A549 treated with AZD9567 at 1 μM for 4 hours (cell line): Measurements from ENCODE around the gene PCDHA10. TPM values are rescaled to one million over a fixed set of nuclear protein-coding genes. Genes with fewer than 3 reads are reported as not detected.

ENCODE experiments used
- total RNA-seq: library from RNA; stranded (reverse); fragments of 200-300 nt; extraction: Qiagen RNA extraction; gene quantifications from 5 replicates; pipeline ENCODE4 v1.2.3, GENCODE V29; 2022; ENCODE audit not compliant: insufficient read depth

Gene PCDHA10
- total RNA-seq, result 0.01 to 0.05 TPM (median 0.02 TPM) in 3 of 5 replicates, not detected in the others

GRCh38 chr5:140855772-140856674 lies at the start of gene PCDHA10:
Gene PCDHA10 (plus strand): TSS chr5:140855897. CDS start chr5:140856049, 152 bp downstream.

GRCh38 chr5:140806834-140807775 lies 48.6 kb upstream of the PCDHA10 start, which contains the start of gene PCDHA4:
Gene PCDHA4 (plus strand): TSS chr5:140807068.

DNA sequence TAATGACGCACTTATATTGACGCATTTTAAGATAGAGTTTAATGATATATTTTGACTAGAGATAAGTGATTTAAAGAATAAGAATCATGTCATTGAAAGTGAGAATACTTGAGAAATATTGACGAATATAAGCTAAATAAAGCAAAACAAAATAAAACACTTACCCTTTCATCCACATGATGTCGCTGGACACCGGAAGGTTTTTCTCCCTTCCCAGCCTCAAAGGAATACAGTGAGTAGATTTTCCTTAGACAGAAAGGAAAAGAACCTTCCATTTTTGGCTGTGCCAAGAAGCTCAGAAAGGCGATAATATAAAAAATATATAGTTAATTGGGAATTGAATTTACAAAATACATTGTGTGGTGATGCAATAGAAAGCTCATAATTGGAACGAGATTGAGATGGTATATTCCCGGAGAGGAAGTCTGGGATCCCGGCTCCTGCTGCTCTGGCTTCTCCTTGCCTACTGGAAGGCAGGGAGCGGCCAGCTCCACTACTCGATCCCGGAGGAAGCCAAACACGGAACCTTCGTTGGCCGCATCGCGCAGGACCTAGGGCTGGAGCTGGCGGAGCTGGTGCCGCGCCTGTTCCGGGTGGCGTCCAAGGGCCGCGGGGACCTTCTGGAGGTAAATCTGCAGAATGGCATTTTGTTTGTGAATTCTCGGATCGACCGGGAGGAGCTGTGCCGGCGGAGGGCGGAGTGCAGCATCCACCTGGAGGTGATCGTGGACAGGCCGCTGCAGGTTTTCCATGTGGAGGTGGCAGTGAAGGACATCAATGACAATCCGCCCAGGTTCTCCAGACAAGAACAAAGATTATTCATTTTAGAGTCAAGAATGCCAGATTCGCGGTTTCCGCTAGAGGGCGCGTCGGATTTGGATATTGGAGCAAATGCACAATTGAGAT lies 34.1 kb upstream of the PCDHA10 start, which contains the start of gene PCDHA5:
Gene PCDHA5 (plus strand): TSS at position 239 of the 906 bp plus-strand sequence.

DNA sequence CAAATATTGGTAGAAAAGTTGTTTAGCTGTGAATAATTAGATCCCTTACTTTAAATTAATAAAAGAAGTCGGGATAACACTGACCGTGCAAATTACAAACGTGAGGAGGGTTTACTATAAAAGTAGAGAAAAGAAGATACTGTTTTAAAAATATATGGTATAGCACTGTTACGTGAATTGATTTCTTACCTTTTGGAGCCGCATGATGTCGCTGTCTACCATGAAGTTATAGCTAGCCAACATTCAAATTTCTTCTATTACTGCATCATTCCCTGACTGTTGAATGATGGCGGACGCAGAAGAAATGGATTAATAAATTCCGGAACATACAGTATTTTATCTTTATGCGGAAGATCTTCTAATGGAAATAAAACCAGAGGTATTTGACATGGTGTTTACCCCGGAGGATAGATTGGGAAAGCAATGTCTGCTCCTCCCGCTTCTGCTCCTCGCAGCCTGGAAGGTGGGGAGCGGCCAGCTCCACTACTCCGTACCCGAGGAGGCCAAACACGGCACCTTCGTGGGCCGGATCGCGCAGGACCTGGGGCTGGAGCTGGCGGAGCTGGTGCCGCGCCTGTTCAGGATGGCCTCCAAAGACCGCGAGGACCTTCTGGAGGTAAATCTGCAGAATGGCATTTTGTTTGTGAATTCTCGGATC lies 27.9 kb upstream of the PCDHA10 start, which contains the start of gene PCDHA6:
Gene PCDHA6 (plus strand): TSS at position 257 of the 658 bp plus-strand sequence. CDS start 132 bp downstream, at position 389.

GRCh38 chr5:140833993-140834392 lies 21.7 kb upstream of the PCDHA10 start, which contains the start of gene PCDHA7:
Gene PCDHA7 (plus strand): TSS chr5:140834269. CDS start chr5:140834384, 115 bp downstream.

DNA sequence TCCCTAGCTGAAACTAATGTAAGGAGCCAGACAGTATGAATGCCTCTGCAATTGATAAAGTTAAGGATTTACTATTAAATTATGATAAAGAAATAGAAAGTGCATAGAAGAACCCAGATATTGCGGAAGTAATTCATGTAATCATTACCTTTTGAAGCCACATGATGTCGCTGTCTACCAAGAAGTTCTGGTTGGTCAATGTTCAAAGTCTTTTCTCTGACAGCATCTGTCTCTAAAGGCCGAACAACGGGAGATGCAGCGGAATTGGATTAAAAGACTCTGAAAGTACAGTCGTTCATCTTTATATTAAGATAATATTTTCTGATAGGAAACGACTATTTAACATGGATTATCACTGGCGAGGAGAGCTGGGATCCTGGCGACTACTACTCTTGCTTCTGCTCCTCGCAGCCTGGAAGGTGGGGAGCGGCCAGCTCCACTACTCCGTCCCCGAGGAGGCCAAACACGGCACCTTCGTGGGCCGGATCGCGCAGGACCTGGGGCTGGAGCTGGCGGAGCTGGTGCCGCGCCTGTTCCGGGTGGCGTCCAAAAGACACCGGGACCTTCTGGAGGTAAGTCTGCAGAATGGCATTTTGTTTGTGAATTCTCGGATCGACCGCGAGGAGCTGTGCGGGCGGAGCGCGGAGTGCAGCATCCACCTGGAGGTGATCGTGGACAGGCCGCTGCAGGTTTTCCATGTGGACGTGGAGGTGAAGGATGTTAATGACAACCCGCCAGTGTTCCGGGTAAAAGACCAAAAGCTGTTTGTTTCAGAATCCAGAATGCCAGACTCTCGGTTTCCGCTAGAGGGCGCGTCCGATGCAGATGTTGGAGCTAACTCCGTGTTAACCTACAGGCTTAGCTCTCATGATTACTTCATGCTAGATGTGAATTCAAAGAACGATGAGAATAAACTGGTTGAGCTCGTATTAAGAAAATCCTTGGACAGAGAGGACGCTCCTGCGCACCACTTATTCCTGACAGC lies 14.4 kb upstream of the PCDHA10 start, which contains the start of gene PCDHA8:
Gene PCDHA8 (plus strand): TSS at position 210 of the 985 bp plus-strand sequence. CDS start 135 bp downstream, at position 345.

GRCh38 chr5:140848139-140849102 lies 7.3 kb upstream of the PCDHA10 start, which contains the start of gene PCDHA9:
Gene PCDHA9 (plus strand): TSS chr5:140848382. CDS start chr5:140848496, 114 bp downstream.

GRCh38 chr5:140868721-140869554 lies 13.2 kb downstream of the PCDHA10 start, which contains the start of gene PCDHA11:
Gene PCDHA11 (plus strand): TSS chr5:140868957. CDS start chr5:140869104, 147 bp downstream.

GRCh38 chr5:140875085-140876065 lies 19.7 kb downstream of the PCDHA10 start, which contains the start of gene PCDHA12:
Gene PCDHA12 (plus strand): TSS chr5:140875308. CDS start chr5:140875473, 165 bp downstream.

DNA sequence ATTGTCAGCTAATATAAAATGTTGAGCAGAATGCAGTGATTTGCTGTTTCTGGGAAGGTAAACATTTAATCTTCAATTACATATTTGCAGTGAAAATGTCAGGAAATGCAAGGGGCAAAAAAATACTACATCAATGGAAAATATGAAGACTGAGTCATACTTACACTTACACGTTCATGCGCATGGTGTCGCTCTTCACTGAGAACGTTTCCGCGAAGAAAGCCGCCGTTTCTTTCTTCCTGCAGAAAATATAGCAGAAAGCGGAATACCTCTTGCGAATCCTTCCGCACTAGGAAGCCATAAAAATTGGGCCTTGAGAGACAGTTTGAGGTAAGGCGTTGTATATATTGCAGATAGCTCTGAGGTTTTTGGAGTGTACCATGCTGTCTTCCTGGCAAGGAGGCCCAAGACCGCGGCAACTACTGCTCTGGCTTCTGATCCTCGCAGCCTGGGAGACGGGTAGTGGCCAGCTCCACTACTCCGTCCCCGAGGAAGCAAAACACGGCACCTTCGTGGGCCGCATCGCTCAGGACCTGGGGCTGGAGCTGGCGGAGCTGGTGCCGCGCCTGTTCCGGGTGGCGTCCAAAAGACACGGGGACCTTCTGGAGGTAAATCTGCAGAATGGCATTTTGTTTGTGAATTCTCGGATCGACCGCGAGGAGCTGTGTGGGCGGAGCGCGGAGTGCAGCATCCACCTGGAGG lies 26.3 kb downstream of the PCDHA10 start, which contains the start of gene PCDHA13:
Gene PCDHA13 (plus strand): TSS at position 236 of the 702 bp plus-strand sequence. CDS start 145 bp downstream, at position 381.

